GM23338 (cell line): ENCODE data around the gene STRA8. TPM values are rescaled to one million over a fixed set of nuclear protein-coding genes. Genes with fewer than 3 reads are reported as not detected.

Experiments used
- ATAC-seq: fragments of 200-7000 bp; cut with Tn5 transposase; 3 replicates; pipeline ENCODE4 v1.9.1; 2020
- DNase-seq: peaks from one replicate; pipeline ENCODE4 v3.0.0-alpha.2; 2015; ENCODE audit warnings: low spot score
- H2AFZ ChIP-seq: fragments of 200-600 bp; sonication (generic); 2 replicates; pipeline ENCODE4 v1.8.0; 2016; ENCODE audit warnings: antibody characterized with exemption, mild to moderate bottlenecking, moderate library complexity
- H3F3A ChIP-seq: fragments of 200-600 bp; sonication (generic); replicated peaks from 2 replicates; pipeline ENCODE4 v1.8.0; 2017; ENCODE audit warnings: antibody characterized with exemption, mixed run types, low read depth
- H3K27ac ChIP-seq: fragments of 200-600 bp; sonication (generic); 2 replicates; pipeline ENCODE4 v1.6.1; 2016; ENCODE audit warnings: low read depth
- H3K27me3 ChIP-seq: fragments of 200-600 bp; sonication (generic); 2 replicates; pipeline ENCODE4 v1.8.0; 2016; ENCODE audit warnings: mild to moderate bottlenecking, mixed run types, moderate library complexity; ENCODE audit not compliant: insufficient read depth
- H3K36me3 ChIP-seq: fragments of 200-600 bp; sonication (generic); 2 replicates; pipeline ENCODE4 v1.8.0; 2016; ENCODE audit warnings: mild to moderate bottlenecking; ENCODE audit not compliant: insufficient read depth
- H3K4me1 ChIP-seq: fragments of 200-600 bp; sonication (generic); 2 replicates; pipeline ENCODE4 v1.8.0; 2016; ENCODE audit warnings: mild to moderate bottlenecking, moderate library complexity; ENCODE audit not compliant: insufficient read depth
- H3K4me2 ChIP-seq: fragments of 200-600 bp; sonication (generic); 2 replicates; pipeline ENCODE4 v1.7.1; 2017; ENCODE audit warnings: mixed run types
- H3K4me3 ChIP-seq: fragments of 200-600 bp; sonication (generic); 2 replicates; pipeline ENCODE4 v1.6.1; 2016; ENCODE audit warnings: mixed run types
- H3K79me2 ChIP-seq: fragments of 200-600 bp; sonication (generic); replicated peaks from 2 replicates; pipeline ENCODE4 v1.8.0; 2017; ENCODE audit warnings: mild to moderate bottlenecking; ENCODE audit not compliant: insufficient read depth
- H3K9me2 ChIP-seq: fragments of 200-600 bp; sonication (generic); 2 replicates; pipeline ENCODE4 v1.8.0; 2017; ENCODE audit not compliant: insufficient read depth
- H4K20me1 ChIP-seq: fragments of 200-600 bp; sonication (generic); replicated peaks from 2 replicates; pipeline ENCODE4 v1.8.0; 2017; ENCODE audit warnings: mild to moderate bottlenecking; ENCODE audit not compliant: insufficient read depth
- H3K27ac Mint-ChIP-seq: 2 replicates; pipeline ENCODE4 v1.8.0; 2020; ENCODE audit warnings: inconsistent platforms, mild to moderate bottlenecking, moderate library complexity, mixed read lengths
- H3K27me3 Mint-ChIP-seq: 3 replicates; pipeline ENCODE4 v1.8.0; 2022; ENCODE audit warnings: low read depth, mild to moderate bottlenecking, moderate library complexity, mixed read lengths, inconsistent platforms; ENCODE audit not compliant: insufficient read depth, poor library complexity
- H3K36me3 Mint-ChIP-seq: 3 replicates; pipeline ENCODE4 v1.8.0; 2021; ENCODE audit warnings: low read depth, mild to moderate bottlenecking, inconsistent platforms, moderate library complexity, mixed read lengths
- H3K4me1 Mint-ChIP-seq: 3 replicates; pipeline ENCODE4 v1.8.0; 2020; ENCODE audit warnings: mild to moderate bottlenecking, inconsistent platforms, mixed read lengths
- H3K4me3 Mint-ChIP-seq: 3 replicates; pipeline ENCODE4 v1.8.0; 2021; ENCODE audit warnings: moderate library complexity, mild to moderate bottlenecking, inconsistent platforms, mixed read lengths
- H3K9me3 Mint-ChIP-seq: 3 replicates; pipeline ENCODE4 v1.8.0; 2020; ENCODE audit warnings: moderate library complexity, mild to moderate bottlenecking, inconsistent platforms, mixed read lengths
- CREB1 ChIP-seq: fragments of 250-450 bp; sonication (Bioruptor Pico); IDR thresholded peaks from 2 replicates; pipeline ENCODE4 v1.5.0; 2020; ENCODE audit warnings: low read depth, mild to moderate bottlenecking, moderate library complexity
- CTCF ChIP-seq, 2 experiments: fragments of 200-600 bp in 1 of 2; sonication (generic) in 1 of 2; conservative IDR thresholded peaks; 2 replicates each; pipeline versions ENCODE4 v1.5.1 to v1.6.1; 2016 to 2017; ENCODE audit warnings: antibody characterized with exemption in 2 of 2, low read depth in 2 of 2, mild to moderate bottlenecking in 2 of 2, moderate library complexity in 1 of 2
- ETS1 ChIP-seq: IDR thresholded peaks from 2 replicates; pipeline ENCODE4 v1.6.1; 2016; ENCODE audit warnings: antibody characterized with exemption
- EZH2 ChIP-seq: fragments of 200-600 bp; sonication (generic); IDR thresholded peaks from one replicate; pipeline ENCODE4 v1.8.0; 2017; ENCODE audit warnings: antibody characterized with exemption, mild to moderate bottlenecking, low read depth; ENCODE audit not compliant: unreplicated experiment
- EZH2phosphoT487 ChIP-seq: fragments of 200-600 bp; sonication (generic); IDR thresholded peaks from one replicate; pipeline ENCODE4 v1.8.1; 2018; ENCODE audit warnings: antibody characterized with exemption; ENCODE audit not compliant: unreplicated experiment
- JUNB ChIP-seq: IDR thresholded peaks from one replicate; pipeline ENCODE4 v1.6.1; 2016; ENCODE audit warnings: antibody characterized with exemption; ENCODE audit not compliant: unreplicated experiment
- NANOG ChIP-seq: IDR thresholded peaks from 2 replicates; pipeline ENCODE4 v1.6.1; 2016; ENCODE audit warnings: antibody characterized with exemption, borderline replicate concordance
- POLR2AphosphoS5 ChIP-seq: IDR thresholded peaks from 2 replicates; pipeline ENCODE4 v1.6.1; 2016; ENCODE audit warnings: antibody characterized with exemption, low read depth
- STAT1 ChIP-seq: IDR thresholded peaks from one replicate; pipeline ENCODE4 v1.6.1; 2016; ENCODE audit warnings: antibody characterized with exemption; ENCODE audit not compliant: unreplicated experiment
- ZNF114 ChIP-seq: fragments of 250-450 bp; sonication (Bioruptor Pico); IDR thresholded peaks from 2 replicates; pipeline ENCODE4 v1.5.0; 2020; ENCODE audit warnings: mild to moderate bottlenecking, moderate library complexity
- ZNF331 ChIP-seq: fragments of 250-450 bp; sonication (Bioruptor Pico); IDR thresholded peaks from 2 replicates; pipeline ENCODE4 v1.5.0; 2020; ENCODE audit warnings: low read depth, mild to moderate bottlenecking, moderate library complexity
- polyA plus RNA-seq: library from polyadenylated mRNA; unstranded; fragments of >200 nt; fragmentation: Nextera tagmentation; extraction: Ambion mirVana; gene quantifications from 2 replicates; pipeline ENCODE4 v1.2.1, GENCODE V29; 2016
- total RNA-seq: library from RNA; depleted of rRNA; stranded (reverse); fragments of >200 nt; shearing (Covaris generic); gene quantifications from 2 replicates; pipeline ENCODE4 v1.2.3, GENCODE V29; 2014
- TF ChIP-seq, protein P1 (sequence below): IDR thresholded peaks from one replicate; pipeline ENCODE4 v1.6.1; 2018; ENCODE audit warnings: antibody characterized with exemption; ENCODE audit not compliant: unreplicated experiment
- TF ChIP-seq, protein P2 (sequence below): fragments of 250-450 bp; sonication (Bioruptor Pico); IDR thresholded peaks from 2 replicates; pipeline ENCODE4 v1.5.0; 2020; ENCODE audit warnings: mild to moderate bottlenecking, moderate library complexity

STRA8 gene
- total and polyA plus RNA-seq, 2 experiments from 2014 or later: not detected

GRCh38 chr7:135235841-135236240 lies 2.2 kb downstream of the STRA8 start:
- Mint-ChIP-seq H3K9me3 (no peaks in the 10 kb centered on the region), H3K36me3 (no peaks in the 10 kb centered on the region; the same call in 2 of the 3 replicates), H3K27ac (no peak overlapping the region), H3K27me3 (no peaks in the 10 kb centered on the region), H3K4me1 (peaks cover 18% of the 10 kb centered on the region), H3K4me3 (no peak overlapping the region)
- H3F3A ChIP-seq: 0 out of 2 replicates have a peak, but pooled peaks cover 3% of the 10 kb centered on the region
- H3K4me2 ChIP-seq: no peak overlapping the region
- H3K9me2 ChIP-seq: 0 out of 2 replicates have a peak, but pooled peaks cover 3% of the 10 kb centered on the region
- no peaks in the 10 kb centered on the region for H3K79me2 ChIP-seq
- no peaks in the 10 kb centered on the region for H3K27me3 ChIP-seq
- ATAC-seq (no peak), DNase-seq (no peak)
- H3K4me3 ChIP-seq: no peak overlapping the region
- peaks cover 15% of the 10 kb centered on the region; the same call in 1 of the 2 replicates for H3K4me1 ChIP-seq
- no peaks in the 10 kb centered on the region for H3K36me3 ChIP-seq
- no peak overlapping the region for H3K27ac ChIP-seq
- H4K20me1 ChIP-seq: no peaks in the 10 kb centered on the region
- no peak for TF ChIP-seq EZH2
- TF ChIP-seq STAT1: no peak
- TF ChIP-seq, protein P1, sequence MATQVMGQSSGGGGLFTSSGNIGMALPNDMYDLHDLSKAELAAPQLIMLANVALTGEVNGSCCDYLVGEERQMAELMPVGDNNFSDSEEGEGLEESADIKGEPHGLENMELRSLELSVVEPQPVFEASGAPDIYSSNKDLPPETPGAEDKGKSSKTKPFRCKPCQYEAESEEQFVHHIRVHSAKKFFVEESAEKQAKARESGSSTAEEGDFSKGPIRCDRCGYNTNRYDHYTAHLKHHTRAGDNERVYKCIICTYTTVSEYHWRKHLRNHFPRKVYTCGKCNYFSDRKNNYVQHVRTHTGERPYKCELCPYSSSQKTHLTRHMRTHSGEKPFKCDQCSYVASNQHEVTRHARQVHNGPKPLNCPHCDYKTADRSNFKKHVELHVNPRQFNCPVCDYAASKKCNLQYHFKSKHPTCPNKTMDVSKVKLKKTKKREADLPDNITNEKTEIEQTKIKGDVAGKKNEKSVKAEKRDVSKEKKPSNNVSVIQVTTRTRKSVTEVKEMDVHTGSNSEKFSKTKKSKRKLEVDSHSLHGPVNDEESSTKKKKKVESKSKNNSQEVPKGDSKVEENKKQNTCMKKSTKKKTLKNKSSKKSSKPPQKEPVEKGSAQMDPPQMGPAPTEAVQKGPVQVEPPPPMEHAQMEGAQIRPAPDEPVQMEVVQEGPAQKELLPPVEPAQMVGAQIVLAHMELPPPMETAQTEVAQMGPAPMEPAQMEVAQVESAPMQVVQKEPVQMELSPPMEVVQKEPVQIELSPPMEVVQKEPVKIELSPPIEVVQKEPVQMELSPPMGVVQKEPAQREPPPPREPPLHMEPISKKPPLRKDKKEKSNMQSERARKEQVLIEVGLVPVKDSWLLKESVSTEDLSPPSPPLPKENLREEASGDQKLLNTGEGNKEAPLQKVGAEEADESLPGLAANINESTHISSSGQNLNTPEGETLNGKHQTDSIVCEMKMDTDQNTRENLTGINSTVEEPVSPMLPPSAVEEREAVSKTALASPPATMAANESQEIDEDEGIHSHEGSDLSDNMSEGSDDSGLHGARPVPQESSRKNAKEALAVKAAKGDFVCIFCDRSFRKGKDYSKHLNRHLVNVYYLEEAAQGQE: no peak
- TF ChIP-seq CREB1 (CRISPR knock-in tag): no peak
- no peak for TF ChIP-seq ZNF331
- no peak for TF ChIP-seq ETS1
- no peak for TF ChIP-seq ZNF114 (CRISPR knock-in tag)
- no peak for TF ChIP-seq EZH2phosphoT487
- TF ChIP-seq JUNB: no peak
- TF ChIP-seq, protein P2, sequence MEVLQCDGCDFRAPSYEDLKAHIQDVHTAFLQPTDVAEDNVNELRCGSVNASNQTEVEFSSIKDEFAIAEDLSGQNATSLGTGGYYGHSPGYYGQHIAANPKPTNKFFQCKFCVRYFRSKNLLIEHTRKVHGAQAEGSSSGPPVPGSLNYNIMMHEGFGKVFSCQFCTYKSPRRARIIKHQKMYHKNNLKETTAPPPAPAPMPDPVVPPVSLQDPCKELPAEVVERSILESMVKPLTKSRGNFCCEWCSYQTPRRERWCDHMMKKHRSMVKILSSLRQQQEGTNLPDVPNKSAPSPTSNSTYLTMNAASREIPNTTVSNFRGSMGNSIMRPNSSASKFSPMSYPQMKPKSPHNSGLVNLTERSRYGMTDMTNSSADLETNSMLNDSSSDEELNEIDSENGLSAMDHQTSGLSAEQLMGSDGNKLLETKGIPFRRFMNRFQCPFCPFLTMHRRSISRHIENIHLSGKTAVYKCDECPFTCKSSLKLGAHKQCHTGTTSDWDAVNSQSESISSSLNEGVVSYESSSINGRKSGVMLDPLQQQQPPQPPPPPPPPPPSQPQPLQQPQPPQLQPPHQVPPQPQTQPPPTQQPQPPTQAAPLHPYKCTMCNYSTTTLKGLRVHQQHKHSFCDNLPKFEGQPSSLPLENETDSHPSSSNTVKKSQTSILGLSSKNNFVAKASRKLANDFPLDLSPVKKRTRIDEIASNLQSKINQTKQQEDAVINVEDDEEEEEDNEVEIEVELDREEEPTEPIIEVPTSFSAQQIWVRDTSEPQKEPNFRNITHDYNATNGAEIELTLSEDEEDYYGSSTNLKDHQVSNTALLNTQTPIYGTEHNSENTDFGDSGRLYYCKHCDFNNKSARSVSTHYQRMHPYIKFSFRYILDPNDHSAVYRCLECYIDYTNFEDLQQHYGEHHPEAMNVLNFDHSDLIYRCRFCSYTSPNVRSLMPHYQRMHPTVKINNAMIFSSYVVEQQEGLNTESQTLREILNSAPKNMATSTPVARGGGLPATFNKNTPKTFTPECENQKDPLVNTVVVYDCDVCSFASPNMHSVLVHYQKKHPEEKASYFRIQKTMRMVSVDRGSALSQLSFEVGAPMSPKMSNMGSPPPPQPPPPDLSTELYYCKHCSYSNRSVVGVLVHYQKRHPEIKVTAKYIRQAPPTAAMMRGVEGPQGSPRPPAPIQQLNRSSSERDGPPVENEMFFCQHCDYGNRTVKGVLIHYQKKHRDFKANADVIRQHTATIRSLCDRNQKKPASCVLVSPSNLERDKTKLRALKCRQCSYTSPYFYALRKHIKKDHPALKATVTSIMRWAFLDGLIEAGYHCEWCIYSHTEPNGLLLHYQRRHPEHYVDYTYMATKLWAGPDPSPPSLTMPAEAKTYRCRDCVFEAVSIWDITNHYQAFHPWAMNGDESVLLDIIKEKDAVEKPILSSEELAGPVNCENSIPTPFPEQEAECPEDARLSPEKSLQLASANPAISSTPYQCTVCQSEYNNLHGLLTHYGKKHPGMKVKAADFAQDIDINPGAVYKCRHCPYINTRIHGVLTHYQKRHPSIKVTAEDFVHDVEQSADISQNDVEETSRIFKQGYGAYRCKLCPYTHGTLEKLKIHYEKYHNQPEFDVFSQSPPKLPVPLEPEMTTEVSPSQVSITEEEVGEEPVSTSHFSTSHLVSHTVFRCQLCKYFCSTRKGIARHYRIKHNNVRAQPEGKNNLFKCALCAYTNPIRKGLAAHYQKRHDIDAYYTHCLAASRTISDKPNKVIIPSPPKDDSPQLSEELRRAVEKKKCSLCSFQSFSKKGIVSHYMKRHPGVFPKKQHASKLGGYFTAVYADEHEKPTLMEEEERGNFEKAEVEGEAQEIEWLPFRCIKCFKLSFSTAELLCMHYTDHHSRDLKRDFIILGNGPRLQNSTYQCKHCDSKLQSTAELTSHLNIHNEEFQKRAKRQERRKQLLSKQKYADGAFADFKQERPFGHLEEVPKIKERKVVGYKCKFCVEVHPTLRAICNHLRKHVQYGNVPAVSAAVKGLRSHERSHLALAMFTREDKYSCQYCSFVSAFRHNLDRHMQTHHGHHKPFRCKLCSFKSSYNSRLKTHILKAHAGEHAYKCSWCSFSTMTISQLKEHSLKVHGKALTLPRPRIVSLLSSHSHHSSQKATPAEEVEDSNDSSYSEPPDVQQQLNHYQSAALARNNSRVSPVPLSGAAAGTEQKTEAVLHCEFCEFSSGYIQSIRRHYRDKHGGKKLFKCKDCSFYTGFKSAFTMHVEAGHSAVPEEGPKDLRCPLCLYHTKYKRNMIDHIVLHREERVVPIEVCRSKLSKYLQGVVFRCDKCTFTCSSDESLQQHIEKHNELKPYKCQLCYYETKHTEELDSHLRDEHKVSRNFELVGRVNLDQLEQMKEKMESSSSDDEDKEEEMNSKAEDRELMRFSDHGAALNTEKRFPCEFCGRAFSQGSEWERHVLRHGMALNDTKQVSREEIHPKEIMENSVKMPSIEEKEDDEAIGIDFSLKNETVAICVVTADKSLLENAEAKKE (CRISPR knock-in tag): no peak
- TF ChIP-seq CTCF (conservative IDR thresholded peaks at IDR 0.05; ENCODE audit: low read depth in 2 of 2): no peak
- TF ChIP-seq POLR2AphosphoS5: no peak
- no peak for TF ChIP-seq NANOG
- no peak overlapping the region for H2AFZ ChIP-seq
